GM21526 (cell line): Measurements from ENCODE around the gene CAPN2.

Experiments used
- ATAC-seq: cut with Tn5 transposase; IDR thresholded peaks from one replicate; pipeline ENCODE4 v1.9.1; 2021; ENCODE audit warnings: moderate library complexity; ENCODE audit not compliant: unreplicated experiment, low FRiP score

Gene CAPN2

DNA sequence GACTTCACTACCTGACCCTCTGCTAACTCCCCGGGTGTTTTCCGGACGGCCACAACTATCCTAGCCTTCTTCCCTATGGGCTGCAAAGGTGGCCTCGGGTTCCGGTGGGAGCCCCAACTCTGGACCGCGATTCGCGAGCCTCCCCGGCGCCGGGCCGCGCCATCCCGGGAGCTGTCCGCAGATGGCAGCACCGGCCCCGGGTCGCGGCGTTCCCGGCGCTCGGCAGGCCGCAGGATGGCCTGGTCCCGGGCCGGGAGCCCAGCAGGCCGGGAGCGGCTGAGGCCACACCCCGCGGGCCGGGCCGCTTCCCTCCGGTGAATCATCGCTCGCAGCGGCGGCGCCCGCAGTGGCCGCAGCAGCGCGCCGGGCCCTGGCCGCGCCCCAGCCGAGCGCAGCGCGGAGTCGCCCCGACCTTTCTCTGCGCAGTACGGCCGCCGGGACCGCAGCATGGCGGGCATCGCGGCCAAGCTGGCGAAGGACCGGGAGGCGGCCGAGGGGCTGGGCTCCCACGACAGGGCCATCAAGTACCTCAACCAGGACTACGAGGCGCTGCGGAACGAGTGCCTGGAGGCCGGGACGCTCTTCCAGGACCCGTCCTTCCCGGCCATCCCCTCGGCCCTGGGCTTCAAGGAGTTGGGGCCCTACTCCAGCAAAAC, at the start of gene CAPN2:
Gene CAPN2 (plus strand): TSS at position 346 of the 656 bp plus-strand sequence. CDS start 102 bp downstream, at position 448.
- ATAC-seq, result peak; percentile 50

DNA sequence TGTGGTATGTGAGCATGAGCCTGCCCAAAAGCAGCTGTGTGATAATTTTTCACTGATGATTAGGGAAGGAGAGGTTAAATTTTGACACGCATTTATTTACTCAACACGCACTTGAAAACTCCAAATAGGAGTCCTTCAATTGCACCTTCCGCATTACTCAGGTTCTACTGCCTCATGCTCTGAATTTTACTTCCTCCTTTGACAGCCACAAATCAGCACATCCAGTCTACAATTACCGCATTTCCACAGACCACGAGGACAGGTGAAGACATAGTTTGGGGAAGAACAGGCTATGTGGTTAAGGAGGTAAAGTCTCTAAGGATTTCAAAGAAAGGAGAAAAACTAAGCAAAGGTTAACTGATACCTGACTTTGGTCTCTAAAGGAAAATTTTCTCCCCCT, 49.4 kb upstream of the CAPN2 start:
- no peak for ATAC-seq

- no peak for ATAC-seq
These were observed 48.2 kb upstream of the CAPN2 start for GRCh38 chr1:223664106-223664505.

- ATAC-seq, result no peak
These were observed 46.6 kb upstream of the CAPN2 start, which contains the start of gene CAPN8 for GRCh38 chr1:223665592-223666312. TSS of gene CAPN8 (minus strand) at chr1:223665701. CDS start at chr1:223665646, 55 bp downstream.

DNA sequence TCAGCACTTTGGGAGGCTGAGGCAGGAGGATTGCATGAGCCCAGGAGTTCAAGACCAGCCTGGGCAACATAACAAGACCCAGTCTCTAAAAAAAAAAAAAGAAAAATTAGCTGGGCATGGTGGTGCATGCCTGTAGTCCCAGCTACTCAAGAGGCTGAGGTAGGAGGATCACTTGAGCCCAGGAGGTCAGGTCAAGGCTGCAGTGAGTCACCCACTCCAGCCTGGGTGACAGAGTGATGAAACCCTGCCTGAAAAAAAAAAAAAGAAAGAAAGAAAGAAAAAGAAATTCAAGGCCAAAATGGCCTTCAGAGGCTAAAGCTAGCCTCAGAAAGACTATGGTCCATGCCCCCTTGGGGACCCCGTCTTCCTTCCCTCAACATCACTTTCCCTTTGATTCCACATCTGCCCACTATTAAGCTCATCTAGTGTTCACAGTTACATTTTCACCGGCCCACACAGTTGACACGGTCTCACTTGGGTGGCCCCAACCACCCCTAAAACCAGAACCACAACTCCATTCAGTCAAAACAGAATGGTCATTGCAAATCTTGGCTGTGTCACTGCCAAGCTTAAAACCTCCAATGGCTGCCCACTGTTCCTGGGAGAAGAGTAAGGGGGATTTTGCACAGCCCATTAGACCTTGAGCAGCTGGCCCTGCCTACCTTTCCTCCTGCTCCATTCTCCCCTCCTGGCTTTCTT, 44.7 kb upstream of the CAPN2 start:
- ATAC-seq, result no peak

DNA sequence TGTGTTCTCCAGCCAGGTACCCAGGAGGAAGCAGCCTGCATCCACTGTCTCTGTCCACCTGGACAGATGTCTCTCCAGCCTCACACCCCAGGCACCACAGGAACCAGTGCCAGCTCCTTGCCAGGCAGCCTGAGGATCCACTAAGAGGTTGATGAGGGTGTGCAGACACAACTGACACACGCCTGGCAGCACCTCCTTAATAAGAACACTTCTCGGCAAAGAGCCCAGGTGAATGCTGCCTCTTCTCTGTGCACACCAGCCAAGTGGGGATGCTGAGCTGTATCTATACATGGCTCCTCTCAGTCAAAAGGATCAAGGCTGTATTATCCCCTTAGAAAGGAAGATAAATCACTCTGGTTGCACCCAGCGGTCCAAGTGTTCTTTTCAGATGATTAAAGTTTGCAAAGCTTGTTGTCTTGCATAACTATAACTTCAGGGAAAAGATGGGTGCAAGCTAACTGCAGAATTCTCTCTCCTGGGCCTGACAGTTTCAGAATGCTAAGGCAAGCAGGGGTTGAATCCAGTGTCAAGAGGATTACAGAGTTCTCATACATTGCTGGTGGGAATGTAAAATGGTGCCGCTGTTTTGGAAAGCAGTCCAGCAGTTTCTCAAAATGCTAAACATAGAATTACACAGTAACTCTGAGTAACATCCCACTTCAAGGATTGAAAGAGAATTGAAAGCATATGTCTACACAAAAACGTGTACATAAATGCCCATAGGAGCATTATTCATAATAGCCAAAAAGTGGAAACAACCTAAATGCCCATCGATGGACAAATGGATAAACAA, 43.1 kb upstream of the CAPN2 start:
- no peak for ATAC-seq

DNA sequence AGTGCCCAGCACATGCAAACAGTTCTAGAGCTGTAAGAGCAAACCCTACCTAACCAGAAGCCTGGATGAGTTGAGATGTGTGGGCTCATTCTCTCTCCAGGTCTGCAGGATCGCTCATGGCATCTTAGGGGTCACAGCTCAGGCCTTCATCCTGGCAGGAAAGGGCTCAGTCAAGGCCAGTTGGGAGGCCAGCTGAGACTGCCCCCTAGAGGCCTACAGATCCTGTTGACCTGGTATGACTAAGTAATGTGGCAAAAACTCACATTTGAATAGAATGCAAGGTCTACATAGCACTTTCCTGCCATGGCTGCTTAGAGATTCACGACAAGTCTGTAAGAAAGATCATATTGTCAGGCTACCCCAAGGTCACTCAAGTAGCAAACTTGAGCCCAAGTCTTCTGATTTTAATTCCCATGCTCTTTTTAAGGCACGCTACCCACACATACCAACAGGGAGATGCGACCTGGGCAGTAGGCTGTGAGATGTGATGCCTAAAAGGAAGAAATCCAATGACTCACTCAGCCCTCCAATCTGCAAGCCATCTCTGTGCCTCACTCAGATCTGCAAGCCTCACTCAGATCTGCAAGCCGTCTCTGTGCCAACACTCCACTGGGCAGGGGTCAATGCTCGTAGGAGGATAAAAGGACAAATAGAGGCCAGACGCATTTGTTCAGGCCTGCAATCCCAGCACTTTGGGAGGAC, 41.7 kb upstream of the CAPN2 start:
- ATAC-seq, result no peak

GRCh38 chr1:223674119-223674890, 38.0 kb upstream of the CAPN2 start:
- no peak for ATAC-seq

GRCh38 chr1:223678841-223679240, 33.5 kb upstream of the CAPN2 start:
- ATAC-seq, result no peak

- no peak for ATAC-seq
These were observed 32.2 kb upstream of the CAPN2 start for GRCh38 chr1:223680188-223680587.

DNA sequence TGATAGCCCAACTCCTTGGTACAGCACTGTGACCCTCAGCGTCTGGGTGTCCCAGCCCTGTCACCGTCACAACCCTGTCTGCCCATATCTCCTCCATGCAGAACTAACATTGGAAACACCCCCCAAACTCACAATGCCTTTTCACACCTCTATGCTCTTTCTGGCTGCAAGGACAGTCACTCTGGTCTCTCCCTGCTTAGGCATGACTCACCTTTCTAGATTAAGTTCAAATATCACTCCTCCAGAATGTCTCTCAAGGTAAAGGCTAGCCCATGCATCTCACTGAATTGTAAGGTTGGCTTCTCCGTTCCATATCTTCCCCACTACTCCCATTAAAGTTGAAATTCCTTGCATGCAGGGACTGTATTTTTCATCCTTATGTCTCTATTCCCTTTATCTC, 29.8 kb upstream of the CAPN2 start:
- ATAC-seq, result no peak

- no peak for ATAC-seq
These were observed 28.5 kb upstream of the CAPN2 start for GRCh38 chr1:223683586-223684487.

GRCh38 chr1:223684488-223684792, 27.9 kb upstream of the CAPN2 start:
- no peak for ATAC-seq

DNA sequence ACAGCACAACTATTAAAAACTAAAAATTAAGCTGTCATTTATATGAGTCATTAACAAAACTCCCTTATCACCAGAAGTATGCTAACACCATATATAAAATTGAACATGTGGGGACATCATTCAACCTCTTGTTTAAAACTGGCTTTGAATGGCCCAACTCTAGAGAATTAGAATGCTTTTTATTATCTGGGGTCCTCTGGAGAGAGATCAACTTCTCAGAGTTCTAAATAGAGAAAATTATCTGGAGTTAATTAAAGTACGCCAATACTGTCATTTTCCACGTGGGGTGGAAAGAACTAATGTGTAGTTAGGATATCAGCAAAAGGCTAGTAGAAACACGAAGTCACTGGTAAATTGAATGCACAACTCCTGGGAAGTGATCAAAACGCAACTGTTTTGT, 21.2 kb upstream of the CAPN2 start:
- ATAC-seq, result no peak

DNA sequence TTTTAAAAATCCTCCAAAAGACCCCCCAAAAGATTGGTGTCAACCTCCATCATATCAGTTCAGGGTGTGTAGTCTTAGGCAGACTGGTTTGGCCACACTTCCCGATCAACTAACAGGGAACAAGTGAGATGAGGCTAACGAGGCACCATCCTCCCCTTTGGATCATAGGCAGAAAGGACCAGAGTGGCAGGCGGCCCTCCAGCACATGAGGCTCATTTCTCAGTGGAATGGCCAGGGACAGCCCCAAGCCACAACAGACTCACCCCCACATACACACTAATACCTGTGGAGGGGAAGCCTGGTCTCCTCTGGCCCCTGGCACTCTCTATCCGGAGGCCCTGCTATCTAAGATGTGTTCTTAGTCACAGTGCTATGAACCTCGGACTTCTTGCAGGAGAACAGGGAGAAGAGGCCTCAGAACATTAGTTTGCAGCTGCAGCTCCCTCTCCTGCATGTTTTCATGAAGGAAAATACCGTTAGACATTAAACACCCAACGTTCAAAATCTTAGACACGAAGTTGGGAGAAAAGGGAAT, 17.3 kb upstream of the CAPN2 start:
- no peak for ATAC-seq

DNA sequence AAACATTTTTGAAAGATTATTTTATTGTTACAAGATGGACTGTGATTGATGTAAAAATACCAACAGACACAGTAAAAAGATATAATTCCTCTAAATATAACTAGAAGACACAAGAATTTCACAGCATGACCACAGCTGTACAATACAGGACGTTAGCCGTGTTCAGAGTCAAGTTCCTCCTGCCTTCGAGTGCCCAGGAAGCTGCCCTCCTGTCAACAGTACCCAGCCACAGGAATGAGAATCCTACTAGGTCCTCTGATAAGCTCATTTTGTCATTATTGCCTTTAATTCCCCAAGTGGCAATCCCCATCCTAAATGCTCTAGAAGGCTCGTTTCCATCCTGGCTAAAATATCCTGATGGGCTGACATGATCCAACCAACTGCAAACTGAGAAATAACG, 16.4 kb upstream of the CAPN2 start:
- no peak for ATAC-seq

- no peak for ATAC-seq
These were observed 11.9 kb upstream of the CAPN2 start for GRCh38 chr1:223700388-223700918.
